ENCODE results near the gene RPL32. TPM values are rescaled to one million over a fixed set of nuclear protein-coding genes. Genes with fewer than 3 reads are reported as not detected.

Gene RPL32
- polyA plus RNA-seq, 3 donors = 932 to 1,052 (median 942) TPM

DNA sequence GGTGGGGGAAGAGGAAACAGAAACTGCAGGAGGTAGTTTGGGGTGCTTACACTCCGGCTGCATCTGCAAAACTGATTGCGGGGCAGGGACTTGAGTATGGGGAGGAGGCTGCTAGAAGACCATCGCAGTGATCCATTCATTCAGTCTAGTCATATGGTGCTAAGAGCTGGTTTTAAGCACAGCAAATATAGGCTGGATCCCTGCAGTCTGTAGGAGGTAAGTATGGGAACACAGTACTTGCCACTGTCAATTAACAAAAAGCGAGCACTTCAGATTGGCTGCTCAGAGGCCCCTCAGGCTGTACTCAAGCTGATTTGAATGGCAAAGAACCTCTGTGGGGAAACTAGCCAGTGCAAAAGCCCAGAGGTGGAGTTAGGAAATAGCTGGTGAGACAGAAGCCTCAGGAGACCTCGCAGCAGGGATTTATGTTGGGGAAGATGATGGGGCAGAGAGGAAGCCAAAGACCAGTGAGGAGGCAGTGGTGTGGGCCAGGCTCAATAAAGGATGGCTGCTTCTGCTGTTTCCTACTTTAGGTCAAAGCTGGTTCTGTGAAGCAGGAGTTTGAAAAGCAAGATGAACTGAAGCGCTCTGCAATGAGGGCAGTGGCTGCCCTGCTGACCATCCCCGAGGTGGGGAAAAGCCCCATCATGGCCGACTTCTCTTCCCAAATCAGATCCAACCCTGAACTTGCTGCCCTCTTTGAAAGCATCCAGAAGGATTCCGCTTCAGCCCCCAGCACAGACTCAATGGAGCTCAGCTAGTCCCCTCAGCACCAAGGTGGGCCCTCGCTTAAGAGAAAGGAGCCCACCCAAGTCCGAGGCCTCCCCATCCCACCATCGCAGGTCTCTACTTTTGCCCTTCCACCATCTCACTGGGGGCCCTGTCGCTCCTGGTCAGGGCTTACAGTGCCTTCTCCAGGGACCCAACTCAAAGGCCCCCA, 7.9 kb downstream of the RPL32 start:
- Histone ChIP-seq H3K27ac (ENCODE audit: low read depth in 1 of 2, low read length in 2 of 2) (no peak overlapping the region), H3K9me3 (replicated peaks in 1 of 2; ENCODE audit: control insufficient read depth in 1 of 2, insufficient read depth in 1 of 2, low read length in 2 of 2) (no peaks in the 10 kb centered on the region), H3K4me2 (replicated peaks; ENCODE audit: extremely low read depth, low read length, poor library complexity, severe bottlenecking) (no peak overlapping the region), H3K4me1 (ENCODE audit: control insufficient read depth in 1 of 2, insufficient read depth in 2 of 2, low read length in 2 of 2) (no peaks in the 10 kb centered on the region), H3K9ac (ENCODE audit: insufficient read depth, low read length, poor library complexity, severe bottlenecking) (no peak overlapping the region), H3K27me3 (ENCODE audit: control insufficient read depth in 2 of 2, insufficient read depth in 2 of 2, low read length in 2 of 2) (no peaks in the 10 kb centered on the region), H3K36me3 (replicated peaks in 1 of 2; ENCODE audit: control insufficient read depth in 1 of 2, insufficient read depth in 2 of 2, low read length in 2 of 2) (peaks cover 66 to 74% of the 10 kb centered on the region in 2 donors), H3K79me2 (ENCODE audit: insufficient read depth, low read length) (peaks cover 13% of the 10 kb centered on the region), H4K20me1 (ENCODE audit: insufficient read depth, low read length) (peaks cover 53% of the 10 kb centered on the region), H3K4me3 (replicated peaks in 1 of 3; ENCODE audit: low read depth in 2 of 3, low read length in 3 of 3) (no peak overlapping the region), H2AFZ (ENCODE audit: insufficient read depth, low read depth, low read length, poor library complexity, severe bottlenecking) (no peak overlapping the region)
- Mint-ChIP-seq H3K9me3 (peaks cover 0 to 1% (median 0%) of the 10 kb centered on the region in 7 donors), H3K4me1 (peaks cover 13% of the 10 kb centered on the region), H3K27ac (peak overlapping the region in 3 of 7 donors; percentile 25 to 74 (median 65)), H3K36me3 (peaks cover 75 to 78% of the 10 kb centered on the region in 2 donors), H3K27me3 (ENCODE audit: low read depth in 3 of 3) (no peaks in the 10 kb centered on the region), H3K4me3 (no peak overlapping the region)
- TF ChIP-seq, protein P1, sequence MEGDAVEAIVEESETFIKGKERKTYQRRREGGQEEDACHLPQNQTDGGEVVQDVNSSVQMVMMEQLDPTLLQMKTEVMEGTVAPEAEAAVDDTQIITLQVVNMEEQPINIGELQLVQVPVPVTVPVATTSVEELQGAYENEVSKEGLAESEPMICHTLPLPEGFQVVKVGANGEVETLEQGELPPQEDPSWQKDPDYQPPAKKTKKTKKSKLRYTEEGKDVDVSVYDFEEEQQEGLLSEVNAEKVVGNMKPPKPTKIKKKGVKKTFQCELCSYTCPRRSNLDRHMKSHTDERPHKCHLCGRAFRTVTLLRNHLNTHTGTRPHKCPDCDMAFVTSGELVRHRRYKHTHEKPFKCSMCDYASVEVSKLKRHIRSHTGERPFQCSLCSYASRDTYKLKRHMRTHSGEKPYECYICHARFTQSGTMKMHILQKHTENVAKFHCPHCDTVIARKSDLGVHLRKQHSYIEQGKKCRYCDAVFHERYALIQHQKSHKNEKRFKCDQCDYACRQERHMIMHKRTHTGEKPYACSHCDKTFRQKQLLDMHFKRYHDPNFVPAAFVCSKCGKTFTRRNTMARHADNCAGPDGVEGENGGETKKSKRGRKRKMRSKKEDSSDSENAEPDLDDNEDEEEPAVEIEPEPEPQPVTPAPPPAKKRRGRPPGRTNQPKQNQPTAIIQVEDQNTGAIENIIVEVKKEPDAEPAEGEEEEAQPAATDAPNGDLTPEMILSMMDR (IDR thresholded peaks at IDR 0.05) = no peak
- WGBS (ENCODE audit: insufficient coverage) = 93% methylated on average over 11 of the region's 13 CpGs
- DNase-seq = no peak
- intact Hi-C loops (cut with micrococcal nuclease) = no loop called here

DNA sequence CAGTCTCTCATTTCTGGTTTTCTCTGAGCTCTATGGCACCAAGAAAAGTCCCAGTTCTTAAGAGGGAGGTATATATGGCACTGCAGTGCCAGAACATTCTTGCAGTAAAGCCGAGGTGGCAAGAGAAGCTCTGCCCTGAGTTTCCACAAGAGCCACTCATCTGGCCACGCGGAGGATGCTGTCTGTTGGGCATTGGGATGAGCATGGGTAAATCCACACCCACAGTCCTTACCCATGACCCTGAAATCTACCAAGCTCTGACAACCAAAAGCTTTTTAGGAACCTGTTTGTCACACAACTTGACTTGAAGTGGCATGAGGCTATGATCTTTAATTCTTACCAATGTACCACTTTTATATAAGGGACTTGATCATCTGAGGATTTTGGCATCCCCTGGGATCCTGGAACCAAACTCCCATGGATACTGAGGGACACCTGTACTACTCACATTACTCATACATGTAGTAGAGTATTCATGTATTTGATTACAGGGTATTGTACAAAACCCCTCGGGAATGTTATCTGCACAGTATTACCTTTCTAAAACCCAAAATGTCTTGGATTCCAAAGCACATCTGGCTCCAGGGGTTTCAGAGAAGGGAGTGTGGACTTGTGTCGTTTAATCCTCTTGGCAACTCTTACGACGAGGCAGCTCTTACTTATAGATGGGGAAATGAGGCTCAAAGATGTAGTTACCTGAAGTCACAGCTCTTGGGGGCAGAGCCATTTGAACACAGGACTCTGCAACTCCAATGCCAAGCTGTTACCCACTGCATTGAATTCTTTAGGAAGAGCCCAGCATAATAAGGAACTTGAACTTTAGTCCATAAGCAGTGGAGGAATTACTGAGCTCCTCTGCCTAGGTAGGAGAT, 8.8 kb downstream of the RPL32 start:
- Mint-ChIP-seq H3K4me1 (peaks cover 4% of the 10 kb centered on the region), H3K27ac (peak overlapping the region in 1 of 7 donors; percentile 74), H3K27me3 (ENCODE audit: low read depth in 3 of 3) (no peaks in the 10 kb centered on the region), H3K4me3 (no peak overlapping the region), H3K36me3 (peaks cover 66 to 69% of the 10 kb centered on the region in 2 donors), H3K9me3 (peaks cover 0 to 1% (median 0%) of the 10 kb centered on the region in 7 donors)
- H3K36me3 ChIP-seq (replicated peaks in 1 of 2; ENCODE audit: control insufficient read depth in 1 of 2, insufficient read depth in 2 of 2, low read length in 2 of 2) = peaks cover 57 to 65% of the 10 kb centered on the region in 2 donors
- no peak overlapping the region for H3K4me3 ChIP-seq (replicated peaks in 1 of 3; ENCODE audit: low read depth in 2 of 3, low read length in 3 of 3)
- DNase-seq = no peak
- peaks cover 4% of the 10 kb centered on the region for H3K79me2 ChIP-seq (ENCODE audit: insufficient read depth, low read length)
- peaks cover 44% of the 10 kb centered on the region for H4K20me1 ChIP-seq (ENCODE audit: insufficient read depth, low read length)
- H3K4me2 ChIP-seq (replicated peaks; ENCODE audit: extremely low read depth, low read length, poor library complexity, severe bottlenecking) = no peak overlapping the region
- TF ChIP-seq, protein P1 (IDR thresholded peaks at IDR 0.05) = no peak
- intact Hi-C loops (cut with micrococcal nuclease) = no loop called here
- H3K4me1 ChIP-seq (ENCODE audit: control insufficient read depth in 1 of 2, insufficient read depth in 2 of 2, low read length in 2 of 2) = no peaks in the 10 kb centered on the region
- H3K9me3 ChIP-seq (replicated peaks in 1 of 2; ENCODE audit: control insufficient read depth in 1 of 2, insufficient read depth in 1 of 2, low read length in 2 of 2) = no peaks in the 10 kb centered on the region
- H3K27ac ChIP-seq (ENCODE audit: low read depth in 1 of 2, low read length in 2 of 2) = no peak overlapping the region
- H2AFZ ChIP-seq (ENCODE audit: insufficient read depth, low read depth, low read length, poor library complexity, severe bottlenecking) = no peak overlapping the region
- 93% methylated on average over 3 of the region's 7 CpGs for WGBS (ENCODE audit: insufficient coverage)
- no peaks in the 10 kb centered on the region for H3K27me3 ChIP-seq (ENCODE audit: control insufficient read depth in 2 of 2, insufficient read depth in 2 of 2, low read length in 2 of 2)
- H3K9ac ChIP-seq (ENCODE audit: insufficient read depth, low read length, poor library complexity, severe bottlenecking) = no peak overlapping the region
